OCI-LY3 (cell line): ENCODE results near the gene HELZ2.

Experiments
- H2AFZ ChIP-seq: fragments of 200-600, 300-600 bp; shearing (Covaris generic); 2 replicates; pipeline ENCODE4 v1.6.0; 2014; ENCODE audit warnings: antibody characterized with exemption, low read depth, low read length
- H3K27ac ChIP-seq: fragments of 200-600, 300-600 bp; sonication (generic); 2 replicates; pipeline ENCODE4 v1.5.1; 2014; ENCODE audit warnings: mild to moderate bottlenecking, low read length, moderate library complexity, mixed read lengths
- H3K27me3 ChIP-seq: fragments of 200-600, 300-600 bp; sonication (generic); 2 replicates; pipeline ENCODE4 v1.6.1; 2014; ENCODE audit warnings: low read depth, low read length, mixed read lengths
- H3K36me3 ChIP-seq: fragments of 200-600, 300-600 bp; sonication (generic); replicated peaks from 2 replicates; pipeline ENCODE3; 2014; ENCODE audit warnings: low read depth, low read length, mixed read lengths
- H3K4me1 ChIP-seq: fragments of 300-600, 200-600 bp; sonication (generic); 2 replicates; pipeline ENCODE4 v1.6.1; 2014; ENCODE audit warnings: low read length, mixed read lengths
- H3K4me2 ChIP-seq: fragments of 200-600, 300-600 bp; sonication (generic); 2 replicates; pipeline ENCODE4 v1.6.1; 2014; ENCODE audit warnings: low read length, mixed read lengths
- H3K4me3 ChIP-seq: fragments of 300-600, 200-600 bp; sonication (generic); 2 replicates; pipeline ENCODE4 v1.5.1; 2014; ENCODE audit warnings: antibody characterized with exemption, mild to moderate bottlenecking, low read length, moderate library complexity
- H3K79me2 ChIP-seq: fragments of 300-600, 200-600 bp; shearing (Covaris generic); 2 replicates; pipeline ENCODE4 v1.6.1; 2014; ENCODE audit warnings: mild to moderate bottlenecking, low read length, mixed read lengths
- H3K9ac ChIP-seq: fragments of 300-600, 200-600 bp; shearing (Covaris generic); 2 replicates; pipeline ENCODE4 v1.6.0; 2014; ENCODE audit warnings: mild to moderate bottlenecking, low read length, moderate library complexity
- H3K9me3 ChIP-seq: fragments of 200-600, 300-600 bp; shearing (Covaris generic); 2 replicates; pipeline ENCODE4 v1.6.1; 2014; ENCODE audit warnings: low read length, mixed read lengths; ENCODE audit not compliant: insufficient read depth
- H4K20me1 ChIP-seq: fragments of 200-600, 300-600 bp; sonication (generic); 2 replicates; pipeline ENCODE4 v1.6.1; 2016; ENCODE audit warnings: low read length, mixed read lengths; ENCODE audit not compliant: insufficient read depth
- EZH2phosphoT487 ChIP-seq: fragments of 200-600 bp; shearing (Covaris generic); IDR thresholded peaks from 2 replicates; pipeline ENCODE4 v1.6.1; 2018; ENCODE audit warnings: antibody characterized with exemption, mixed run types, low read depth
- TF ChIP-seq, protein P1 (sequence below): fragments of 200-600, 300-600 bp; sonication (generic); IDR thresholded peaks from 2 replicates; pipeline ENCODE4 v1.5.1; 2014; ENCODE audit warnings: antibody characterized with exemption, low read length, low read depth

HELZ2 gene

DNA sequence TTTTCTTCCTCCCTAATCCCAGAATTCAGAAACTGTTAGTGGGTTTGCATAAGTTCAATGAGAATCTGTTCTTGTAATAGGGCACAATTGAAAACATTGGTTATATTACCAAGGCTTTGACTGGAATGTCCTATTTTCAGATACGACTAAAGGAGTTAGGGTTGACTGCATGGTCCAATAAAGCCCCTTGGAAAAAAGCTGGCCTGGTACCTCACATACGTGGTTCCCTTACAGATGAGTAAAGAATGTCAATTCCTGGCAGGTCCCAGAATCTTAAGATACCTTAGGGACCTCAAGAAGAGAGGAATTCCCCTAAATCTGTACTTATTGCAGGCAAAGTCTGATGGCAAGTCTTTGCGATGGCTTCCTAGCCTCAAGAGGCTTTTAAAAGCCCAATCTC, 48.9 kb downstream of the HELZ2 start:
- peaks cover 22% of the 10 kb centered on the region for H3K27me3 ChIP-seq
- H3K79me2 ChIP-seq: no peaks in the 10 kb centered on the region
- TF ChIP-seq, protein P1, sequence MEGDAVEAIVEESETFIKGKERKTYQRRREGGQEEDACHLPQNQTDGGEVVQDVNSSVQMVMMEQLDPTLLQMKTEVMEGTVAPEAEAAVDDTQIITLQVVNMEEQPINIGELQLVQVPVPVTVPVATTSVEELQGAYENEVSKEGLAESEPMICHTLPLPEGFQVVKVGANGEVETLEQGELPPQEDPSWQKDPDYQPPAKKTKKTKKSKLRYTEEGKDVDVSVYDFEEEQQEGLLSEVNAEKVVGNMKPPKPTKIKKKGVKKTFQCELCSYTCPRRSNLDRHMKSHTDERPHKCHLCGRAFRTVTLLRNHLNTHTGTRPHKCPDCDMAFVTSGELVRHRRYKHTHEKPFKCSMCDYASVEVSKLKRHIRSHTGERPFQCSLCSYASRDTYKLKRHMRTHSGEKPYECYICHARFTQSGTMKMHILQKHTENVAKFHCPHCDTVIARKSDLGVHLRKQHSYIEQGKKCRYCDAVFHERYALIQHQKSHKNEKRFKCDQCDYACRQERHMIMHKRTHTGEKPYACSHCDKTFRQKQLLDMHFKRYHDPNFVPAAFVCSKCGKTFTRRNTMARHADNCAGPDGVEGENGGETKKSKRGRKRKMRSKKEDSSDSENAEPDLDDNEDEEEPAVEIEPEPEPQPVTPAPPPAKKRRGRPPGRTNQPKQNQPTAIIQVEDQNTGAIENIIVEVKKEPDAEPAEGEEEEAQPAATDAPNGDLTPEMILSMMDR: no peak
- TF ChIP-seq EZH2phosphoT487: no peak
- H3K36me3 ChIP-seq: no peaks in the 10 kb centered on the region
- peaks cover 10% of the 10 kb centered on the region for H3K4me1 ChIP-seq
- H3K9ac ChIP-seq: no peak overlapping the region
- no peaks in the 10 kb centered on the region for H4K20me1 ChIP-seq
- no peak overlapping the region for H2AFZ ChIP-seq
- H3K4me2 ChIP-seq: no peak overlapping the region
- no peak overlapping the region for H3K4me3 ChIP-seq
- H3K27ac ChIP-seq: no peak overlapping the region
- H3K9me3 ChIP-seq: peaks cover 4% of the 10 kb centered on the region; the same call in 1 of the 2 replicates
